ENCODE measurements around the gene TBC1D22A. TPM values are rescaled to one million over a fixed set of nuclear protein-coding genes. Genes with fewer than 3 reads are reported as not detected.
A peak's percentile ranks its signal among the peaks of the same experiment; 100 is the strongest.

The TBC1D22A gene
- total RNA-seq, 1 donor from 2014 or later: 87.8 TPM

DNA sequence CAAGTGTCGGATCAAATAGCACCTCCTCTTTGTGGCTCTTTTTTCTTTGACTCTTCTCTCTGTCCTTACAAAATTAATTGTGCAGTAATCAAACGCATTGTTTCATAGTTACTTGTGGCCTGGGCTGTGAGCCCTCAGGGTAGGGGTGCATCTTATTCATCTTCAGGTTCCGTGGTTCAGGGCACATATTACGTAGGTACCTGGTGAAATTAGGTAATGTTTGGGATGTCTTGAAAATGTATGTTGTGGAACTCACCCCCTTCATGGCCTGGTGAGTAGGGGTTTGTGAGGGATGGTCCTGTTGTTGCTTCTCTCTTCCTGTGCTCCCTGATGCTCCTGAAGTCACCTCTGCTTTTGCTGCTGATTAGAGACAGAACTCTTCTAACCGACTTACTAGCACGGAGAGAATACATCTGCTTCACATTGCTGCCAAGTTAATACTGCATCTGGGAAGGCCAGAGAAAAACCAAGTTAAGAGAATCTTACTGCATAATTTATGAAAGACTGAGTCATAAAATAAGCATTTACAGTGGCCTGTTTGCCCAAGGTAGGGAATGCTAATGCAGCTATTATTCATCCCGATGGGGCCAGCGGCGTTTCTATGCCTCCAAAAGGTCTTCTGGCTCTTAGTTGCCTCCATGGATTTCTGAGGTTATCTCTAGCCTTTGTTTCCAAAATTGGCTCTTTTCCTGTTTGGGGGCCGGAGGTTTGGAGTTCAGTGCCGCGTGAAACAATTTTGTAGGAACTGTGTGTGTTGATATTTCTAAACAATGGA, 66.9 kb downstream of the TBC1D22A start:
- Histone ChIP-seq H3K27ac (no peak overlapping the region), H3K4me3 (no peak overlapping the region), H3K9me3 (no peaks in the 10 kb centered on the region), H3K4me1 (peaks cover 4 to 15% of the 10 kb centered on the region in 2 donors), H3K36me3 (no peaks in the 10 kb centered on the region), H3K27me3 (no peaks in the 10 kb centered on the region)
- DNase-seq (ENCODE audit: low spot score in 2 of 2): peak in 1 of 2 donors; percentile 62
- TF ChIP-seq, protein P1, sequence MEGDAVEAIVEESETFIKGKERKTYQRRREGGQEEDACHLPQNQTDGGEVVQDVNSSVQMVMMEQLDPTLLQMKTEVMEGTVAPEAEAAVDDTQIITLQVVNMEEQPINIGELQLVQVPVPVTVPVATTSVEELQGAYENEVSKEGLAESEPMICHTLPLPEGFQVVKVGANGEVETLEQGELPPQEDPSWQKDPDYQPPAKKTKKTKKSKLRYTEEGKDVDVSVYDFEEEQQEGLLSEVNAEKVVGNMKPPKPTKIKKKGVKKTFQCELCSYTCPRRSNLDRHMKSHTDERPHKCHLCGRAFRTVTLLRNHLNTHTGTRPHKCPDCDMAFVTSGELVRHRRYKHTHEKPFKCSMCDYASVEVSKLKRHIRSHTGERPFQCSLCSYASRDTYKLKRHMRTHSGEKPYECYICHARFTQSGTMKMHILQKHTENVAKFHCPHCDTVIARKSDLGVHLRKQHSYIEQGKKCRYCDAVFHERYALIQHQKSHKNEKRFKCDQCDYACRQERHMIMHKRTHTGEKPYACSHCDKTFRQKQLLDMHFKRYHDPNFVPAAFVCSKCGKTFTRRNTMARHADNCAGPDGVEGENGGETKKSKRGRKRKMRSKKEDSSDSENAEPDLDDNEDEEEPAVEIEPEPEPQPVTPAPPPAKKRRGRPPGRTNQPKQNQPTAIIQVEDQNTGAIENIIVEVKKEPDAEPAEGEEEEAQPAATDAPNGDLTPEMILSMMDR (IDR thresholded peaks at IDR 0.05): no peak
- intact Hi-C loops (cut with DNase I): no loop called here

DNA sequence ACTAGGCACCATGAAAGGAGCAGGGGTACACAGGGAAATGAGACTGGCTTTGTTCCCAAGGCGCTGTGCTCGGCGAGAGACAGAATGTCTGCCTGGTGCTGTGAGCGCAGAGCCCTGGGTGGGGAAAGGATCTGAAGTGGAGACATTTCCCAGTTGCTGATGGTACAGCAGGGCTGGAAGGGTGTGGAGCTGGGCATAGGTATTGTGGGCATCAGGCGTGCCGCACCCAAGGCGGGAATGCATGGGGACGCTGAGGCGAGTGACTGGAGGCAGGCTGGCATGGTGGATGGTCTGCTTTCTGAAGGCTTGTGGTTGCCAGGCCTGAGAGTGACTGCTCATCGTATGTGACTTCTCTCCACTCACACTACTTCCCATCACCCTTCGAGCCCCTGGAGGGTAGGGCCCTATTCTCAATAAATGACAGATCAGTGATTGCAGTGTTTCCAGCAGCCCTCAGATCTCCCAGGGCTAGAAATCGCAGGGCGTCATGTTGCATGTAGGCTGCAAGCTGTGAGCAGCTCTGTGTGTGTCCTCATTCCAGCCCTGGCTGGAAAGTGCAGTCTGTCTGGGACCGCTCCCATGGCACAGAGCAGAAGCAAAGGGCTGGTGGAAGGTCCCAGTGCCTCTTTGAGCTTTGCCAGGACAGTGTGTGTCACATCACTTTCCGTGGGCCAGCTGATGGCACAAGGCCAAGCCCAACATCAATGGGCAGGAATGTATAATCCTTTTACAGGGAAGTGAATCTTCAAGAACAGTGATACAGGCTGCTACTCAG, 67.7 kb downstream of the TBC1D22A start:
- TF ChIP-seq, protein P1 (IDR thresholded peaks at IDR 0.05): no peak
- Histone ChIP-seq H3K36me3 (no peaks in the 10 kb centered on the region), H3K27me3 (no peaks in the 10 kb centered on the region), H3K4me3 (no peak overlapping the region), H3K9me3 (peaks cover under 1 to 6% of the 10 kb centered on the region in 2 donors), H3K4me1 (peaks cover 4 to 15% of the 10 kb centered on the region in 2 donors), H3K27ac (no peak overlapping the region)
- intact Hi-C loops (cut with DNase I): no loop called here
- peak in 1 of 2 donors; percentile 51 for DNase-seq (ENCODE audit: low spot score in 2 of 2)

DNA sequence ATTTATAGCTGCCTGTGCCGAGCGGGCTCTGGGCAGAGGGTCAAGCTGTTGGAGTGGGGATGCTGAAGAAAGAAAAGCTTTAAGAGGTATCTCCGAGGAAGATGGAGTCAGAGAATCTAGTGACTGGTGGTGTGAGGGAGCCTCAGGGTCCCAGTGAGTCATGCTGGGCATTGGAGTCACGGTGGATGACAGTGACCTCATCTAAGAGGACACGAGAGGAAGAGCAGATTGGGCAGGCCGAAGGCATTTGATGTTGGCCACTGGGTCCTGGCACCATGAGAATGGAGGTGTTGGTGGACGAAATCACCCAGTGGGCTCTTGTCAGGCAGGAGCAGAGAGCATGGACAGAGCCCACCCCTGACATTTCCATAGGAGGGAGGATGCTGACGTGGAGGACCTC, 68.4 kb downstream of the TBC1D22A start:
- TF ChIP-seq, protein P1 (IDR thresholded peaks at IDR 0.05): no peak
- H3K4me1 ChIP-seq: peaks cover 4 to 15% of the 10 kb centered on the region in 2 donors
- intact Hi-C loops (cut with DNase I): no loop called here
- no peaks in the 10 kb centered on the region for H3K36me3 ChIP-seq
- no peak overlapping the region for H3K27ac ChIP-seq
- H3K4me3 ChIP-seq: no peak overlapping the region
- peaks cover 7 to 11% of the 10 kb centered on the region in 2 donors for H3K9me3 ChIP-seq
- no peaks in the 10 kb centered on the region for H3K27me3 ChIP-seq
- DNase-seq (ENCODE audit: low spot score in 2 of 2): no peak

DNA sequence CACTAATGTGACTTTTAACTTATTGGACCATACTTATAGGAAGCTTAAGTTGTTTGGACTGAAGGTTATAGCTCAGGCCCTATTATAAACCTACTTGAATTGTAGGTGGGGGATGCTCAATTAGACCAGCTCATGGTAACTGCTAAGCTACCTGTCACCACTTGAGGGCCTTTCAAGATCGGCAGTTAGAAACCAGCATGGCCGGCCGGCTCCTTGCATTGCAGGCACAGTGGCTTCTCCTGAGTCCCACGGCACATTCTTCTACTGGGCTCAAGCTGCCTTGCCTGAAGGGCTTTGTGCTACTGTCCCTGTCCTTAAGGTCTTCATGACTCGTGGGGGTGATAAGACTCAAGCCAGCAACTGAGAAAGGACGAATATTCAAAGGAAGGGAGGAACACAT, 70.8 kb downstream of the TBC1D22A start:
- H3K27me3 ChIP-seq: no peaks in the 10 kb centered on the region
- no peak overlapping the region for H3K27ac ChIP-seq
- H3K9me3 ChIP-seq: peaks cover 8 to 16% of the 10 kb centered on the region in 2 donors
- DNase-seq (ENCODE audit: low spot score in 2 of 2): no peak
- H3K4me3 ChIP-seq: no peak overlapping the region
- H3K36me3 ChIP-seq: no peaks in the 10 kb centered on the region
- H3K4me1 ChIP-seq: peaks cover 4 to 15% of the 10 kb centered on the region in 2 donors
- TF ChIP-seq, protein P1 (IDR thresholded peaks at IDR 0.05): no peak
- intact Hi-C loops (cut with DNase I): no loop called here

DNA sequence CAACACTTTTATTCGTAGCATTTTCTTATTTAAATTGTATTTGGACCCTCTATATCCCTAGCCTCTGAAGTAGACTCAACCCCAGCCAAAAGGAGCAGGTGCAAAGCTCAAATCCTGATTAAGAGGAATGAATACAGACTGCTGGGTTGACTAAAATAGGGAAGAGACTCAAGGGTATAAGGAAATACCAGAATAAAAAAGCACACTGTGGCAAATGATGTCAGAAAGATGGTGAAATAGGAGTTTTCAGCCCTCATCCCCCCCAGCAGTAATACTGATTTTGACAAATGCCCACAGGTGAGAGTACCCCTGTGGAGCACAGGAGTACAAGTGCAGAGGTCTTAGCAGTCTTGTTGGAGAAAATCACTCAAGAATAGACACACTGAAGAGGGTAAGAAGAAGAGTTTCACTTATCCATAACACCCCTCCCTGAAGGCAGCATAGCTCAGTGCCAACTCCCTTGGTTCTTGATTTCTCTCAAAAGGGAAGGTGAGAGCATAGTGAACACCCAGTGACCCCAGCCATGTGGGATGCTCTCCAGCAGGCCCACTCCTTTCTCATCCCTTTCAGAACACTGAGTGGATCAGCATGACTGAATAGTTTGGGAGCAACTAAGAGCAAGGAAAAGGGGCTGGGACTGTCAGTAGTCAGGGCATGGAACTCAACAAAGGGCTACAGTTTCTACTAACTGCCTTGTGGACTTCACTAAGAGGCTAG, 71.7 kb downstream of the TBC1D22A start:
- peaks cover 8 to 16% of the 10 kb centered on the region in 2 donors for H3K9me3 ChIP-seq
- DNase-seq (ENCODE audit: low spot score in 2 of 2): no peak
- TF ChIP-seq, protein P1 (IDR thresholded peaks at IDR 0.05): no peak
- H3K36me3 ChIP-seq: no peaks in the 10 kb centered on the region
- intact Hi-C loops (cut with DNase I): no loop called here
- H3K27me3 ChIP-seq: no peaks in the 10 kb centered on the region
- no peak overlapping the region for H3K27ac ChIP-seq
- H3K4me1 ChIP-seq: peaks cover 0 to 10% of the 10 kb centered on the region in 2 donors
- no peak overlapping the region for H3K4me3 ChIP-seq

Data from ascending aorta (tissue), 2 donors.